ENCODE results near the gene FAHD2B.
"Not testable (repeated sequence)": the region's sequence is repeated elsewhere in the genome, so short reads cannot be mapped to it uniquely, and the experiment has no call there.

FAHD2B gene

GRCh38 chr2:97067279-97068004 lies 27.2 kb downstream of the FAHD2B start:
- no peak for DNase-seq

GRCh38 chr2:97066030-97066429 lies 28.7 kb downstream of the FAHD2B start:
- DNase-seq = not testable (repeated sequence)

DNA sequence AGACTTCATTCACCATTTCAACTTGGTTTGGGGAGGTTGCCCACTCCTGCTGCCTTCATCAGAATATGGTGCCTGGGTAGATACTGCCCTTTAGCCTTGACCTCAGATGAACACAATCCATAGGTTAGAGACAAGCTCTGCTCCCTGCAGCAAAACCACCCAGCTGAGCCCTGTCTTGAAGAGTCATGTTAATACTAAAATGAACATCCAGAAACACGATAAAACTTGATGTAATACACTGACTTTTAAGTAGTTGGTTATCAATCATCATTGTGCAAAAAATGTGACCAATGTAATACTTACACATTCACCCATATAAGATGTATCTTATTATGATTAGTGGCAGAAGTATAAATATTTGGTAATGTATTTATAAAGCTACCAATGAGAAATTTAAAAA lies 32.7 kb downstream of the FAHD2B start:
- DNase-seq = not testable (repeated sequence)

- not testable (repeated sequence) for DNase-seq
Observed at GRCh38 chr2:97059782-97060181, 34.9 kb downstream of the FAHD2B start.

- not testable (repeated sequence) for DNase-seq
Observed at GRCh38 chr2:97056150-97056549, 38.5 kb downstream of the FAHD2B start.

- not testable (repeated sequence) for DNase-seq
Observed at GRCh38 chr2:97050032-97050431, 44.6 kb downstream of the FAHD2B start.

- DNase-seq = not testable (repeated sequence)
Observed at GRCh38 chr2:97048448-97048847, 46.2 kb downstream of the FAHD2B start.

DNA sequence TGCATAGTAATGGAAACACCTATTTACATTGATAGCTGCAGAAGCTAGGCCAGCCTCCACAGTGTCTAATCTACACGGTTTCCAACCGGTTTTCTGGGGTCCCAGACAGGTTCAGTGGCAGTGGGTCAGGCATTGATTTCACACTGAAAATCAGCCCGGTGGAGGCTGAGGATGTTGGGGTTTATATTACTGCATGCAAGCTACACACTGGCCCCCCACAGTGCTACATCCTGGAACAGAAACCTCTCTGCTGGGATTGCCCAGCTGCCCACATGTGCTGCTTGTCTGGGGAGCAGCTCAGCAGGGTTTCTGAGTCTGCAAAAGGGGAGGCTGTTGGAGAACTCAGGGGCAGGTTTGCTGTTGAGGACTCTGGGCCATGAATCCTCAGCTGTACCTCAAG lies 48.0 kb downstream of the FAHD2B start:
- not testable (repeated sequence) for DNase-seq

- DNase-seq = not testable (repeated sequence)
Observed at GRCh38 chr2:97045895-97046499, 48.7 kb downstream of the FAHD2B start.
